H1 (cell line): ENCODE results near the gene UXT. TPM values are rescaled to one million over a fixed set of nuclear protein-coding genes. Genes with fewer than 3 reads are reported as not detected.
A peak's percentile ranks its signal among the peaks of the same experiment; 100 is the strongest.

Experiments
- CTCF ChIA-PET: fragments of 300-600 bp; sonication (Branson Sonifier 250); formaldehyde crosslinking; loops from one replicate; lab custom pipeline; 2021; ENCODE audit not compliant: partially characterized antibody; lab: Charles Lee
- POLR2A ChIA-PET: fragments of 300-600 bp; sonication (Branson Sonifier 250); formaldehyde crosslinking; loops from one replicate; lab custom pipeline; 2021; ENCODE audit warnings: inconsistent platforms; ENCODE audit not compliant: partially characterized antibody; lab: Charles Lee
- DNase-seq, 2 experiments: peaks; one replicate each; pipeline versions ENCODE4 v3.0.0 to v3.0.0-alpha.2; 2010 to 2022; ENCODE audit warnings: low spot score in 2 of 2, low read depth in 1 of 2, mixed read lengths in 1 of 2
- FAIRE-seq: peaks from 2 replicates; lab custom pipeline; 2011; peaks lifted over from hg19 to GRCh38; lab: Jason Lieb, UNC
- H2AFZ ChIP-seq: 2 replicates; pipeline ENCODE4 v1.8.1; 2012; ENCODE audit warnings: low read length, inconsistent platforms
- H2AK5ac ChIP-seq: 2 replicates; pipeline ENCODE4 v1.6.1; 2013; ENCODE audit warnings: low read depth, low read length
- H2BK120ac ChIP-seq: replicated peaks from 2 replicates; pipeline ENCODE3; 2013; ENCODE audit warnings: low read depth, low read length, inconsistent platforms
- H2BK12ac ChIP-seq: 2 replicates; pipeline ENCODE4 v1.6.1; 2013; ENCODE audit warnings: low read depth, low read length
- H2BK15ac ChIP-seq: 2 replicates; pipeline ENCODE4 v1.6.1; 2013; ENCODE audit warnings: low read length
- H2BK20ac ChIP-seq: 2 replicates; pipeline ENCODE4 v1.6.1; 2013; ENCODE audit warnings: low read length
- H2BK5ac ChIP-seq: 2 replicates; pipeline ENCODE4 v1.6.1; 2013; ENCODE audit warnings: low read depth, low read length
- H3K14ac ChIP-seq: 2 replicates; pipeline ENCODE4 v1.6.1; 2013; ENCODE audit warnings: inconsistent platforms; ENCODE audit not compliant: insufficient read length
- H3K18ac ChIP-seq: 2 replicates; pipeline ENCODE4 v1.6.1; 2013; ENCODE audit warnings: low read length; ENCODE audit errors: extremely low read depth
- H3K23ac ChIP-seq: 2 replicates; pipeline ENCODE4 v1.6.1; 2013; ENCODE audit warnings: inconsistent platforms; ENCODE audit not compliant: insufficient read length
- H3K23me2 ChIP-seq: 2 replicates; pipeline ENCODE4 v1.6.1; 2013; ENCODE audit warnings: low read depth, low read length
- H3K27ac ChIP-seq: 2 replicates; pipeline ENCODE4 v1.6.1; 2011; ENCODE audit warnings: low read depth, low read length, inconsistent platforms
- H3K27me3 ChIP-seq, 4 experiments: replicated peaks in 1 of 4; 1 replicate in 1 of 4; 2 replicates in 3 of 4; pipeline versions ENCODE4 v1.6.1 to v1.8.1; 2011 to 2013; ENCODE audit warnings: low read length in 3 of 4, mild to moderate bottlenecking in 3 of 4, inconsistent platforms in 2 of 4, mixed read lengths in 2 of 4, moderate library complexity in 1 of 4; ENCODE audit not compliant: control insufficient read depth in 3 of 4, insufficient read depth in 3 of 4; ENCODE audit errors: extremely low read depth in 1 of 4
- H3K36me3 ChIP-seq, 4 experiments: 2 replicates each; pipeline versions ENCODE4 v1.6.1 to v1.8.1; 2011 to 2013; ENCODE audit warnings: mild to moderate bottlenecking in 4 of 4, low read length in 3 of 4, moderate library complexity in 2 of 4, control low read depth in 1 of 4, inconsistent platforms in 1 of 4; ENCODE audit not compliant: insufficient read depth in 4 of 4, control insufficient read depth in 2 of 4
- H3K4ac ChIP-seq: replicated peaks from 2 replicates; pipeline ENCODE3; 2013; ENCODE audit warnings: low read length, low read depth, mixed read lengths, inconsistent platforms; ENCODE audit not compliant: insufficient read length
- H3K4me1 ChIP-seq, 4 experiments: replicated peaks in 1 of 4; 1 replicate in 1 of 4; 2 replicates in 3 of 4; pipeline versions ENCODE4 v1.6.1 to v1.8.1; 2011 to 2013; ENCODE audit warnings: low read length in 3 of 4, inconsistent platforms in 2 of 4, mixed read lengths in 1 of 4; ENCODE audit not compliant: insufficient read depth in 4 of 4, control insufficient read depth in 3 of 4
- H3K4me2 ChIP-seq, 2 experiments: 2 replicates each; pipeline versions ENCODE4 v1.6.1 to v1.8.1; 2011 to 2013; ENCODE audit warnings: low read depth in 2 of 2, low read length in 2 of 2, control low read depth in 1 of 2, inconsistent platforms in 1 of 2, mild to moderate bottlenecking in 1 of 2; ENCODE audit not compliant: insufficient read depth in 1 of 2
- H3K4me3 ChIP-seq, 4 experiments: fragments of 200-600, 300-600 bp in 1 of 4; sonication (generic), shearing (Covaris generic), sonication (Bioruptor Twin) in 1 of 4; 2 replicates each; pipeline versions ENCODE4 v1.5.1 to v1.8.1; 2011 to 2016; ENCODE audit warnings: low read length in 4 of 4, low read depth in 3 of 4, control low read depth in 2 of 4, inconsistent platforms in 2 of 4, mild to moderate bottlenecking in 2 of 4, mixed read lengths in 1 of 4, moderate library complexity in 1 of 4; ENCODE audit not compliant: insufficient read depth in 2 of 4; ENCODE audit errors: extremely low read depth in 1 of 4
- H3K56ac ChIP-seq: replicated peaks from 2 replicates; pipeline ENCODE3; 2013; ENCODE audit warnings: low read depth, mild to moderate bottlenecking, mixed read lengths, low read length, inconsistent platforms; ENCODE audit not compliant: insufficient read length
- H3K79me1 ChIP-seq: 2 replicates; pipeline ENCODE4 v1.6.1; 2013; ENCODE audit warnings: low read depth, low read length, control low read depth
- H3K79me2 ChIP-seq, 2 experiments: 2 replicates each; pipeline versions ENCODE4 v1.6.1 to v1.8.1; 2012 to 2013; ENCODE audit warnings: low read length in 2 of 2, mild to moderate bottlenecking in 2 of 2, inconsistent platforms in 1 of 2; ENCODE audit not compliant: insufficient read depth in 2 of 2, control insufficient read depth in 1 of 2
- H3K9ac ChIP-seq, 4 experiments: replicated peaks in 1 of 4; 1 replicate in 1 of 4; 2 replicates in 3 of 4; pipeline versions ENCODE4 v1.6.1 to v1.8.1; 2011 to 2013; ENCODE audit warnings: low read depth in 3 of 4, low read length in 3 of 4, control low read depth in 2 of 4, mild to moderate bottlenecking in 2 of 4, moderate library complexity in 2 of 4, inconsistent platforms in 1 of 4; ENCODE audit errors: extremely low read depth in 1 of 4
- H3K9me3 ChIP-seq, 2 experiments: 2 replicates each; pipeline versions ENCODE4 v1.6.1 to v1.8.1; 2012 to 2013; ENCODE audit warnings: mild to moderate bottlenecking in 2 of 2, moderate library complexity in 2 of 2, control low read depth in 1 of 2, inconsistent platforms in 1 of 2, low read depth in 1 of 2, low read length in 1 of 2, mixed read lengths in 1 of 2; ENCODE audit not compliant: insufficient read depth in 2 of 2
- H4K20me1 ChIP-seq, 2 experiments: replicated peaks in 1 of 2; 2 replicates each; pipeline versions ENCODE3 to v1.8.1; 2011 to 2013; ENCODE audit warnings: inconsistent platforms in 2 of 2, low read length in 2 of 2, mild to moderate bottlenecking in 1 of 2; ENCODE audit not compliant: insufficient read depth in 2 of 2, control insufficient read depth in 1 of 2
- H4K5ac ChIP-seq: 2 replicates; pipeline ENCODE4 v1.6.1; 2013; ENCODE audit warnings: low read length, low read depth, mixed read lengths, inconsistent platforms; ENCODE audit not compliant: insufficient read length
- H4K8ac ChIP-seq: 2 replicates; pipeline ENCODE4 v1.8.0; 2013; ENCODE audit warnings: mild to moderate bottlenecking, moderate library complexity, low read length, inconsistent platforms; ENCODE audit not compliant: insufficient read depth; ENCODE audit errors: extremely low read depth
- H4K91ac ChIP-seq: replicated peaks from 2 replicates; pipeline ENCODE3; 2013; ENCODE audit warnings: low read length, mixed read lengths, inconsistent platforms; ENCODE audit not compliant: insufficient read length
- CHD1 ChIP-seq: IDR thresholded peaks from 2 replicates; pipeline ENCODE4 v1.6.1; 2012; ENCODE audit warnings: low read depth, low read length, improper control_type of control experiment
- CHD2 ChIP-seq: IDR thresholded peaks from 2 replicates; pipeline ENCODE4 v1.6.1; 2012; ENCODE audit warnings: low read length, improper control_type of control experiment
- CREB1 ChIP-seq: IDR thresholded peaks from 2 replicates; pipeline ENCODE4 v1.6.1; 2012; ENCODE audit warnings: inconsistent platforms
- CTBP2 ChIP-seq: IDR thresholded peaks from 2 replicates; pipeline ENCODE4 v1.7.0; 2011; ENCODE audit warnings: borderline replicate concordance, mild to moderate bottlenecking, moderate library complexity, mixed read lengths, low read length; ENCODE audit not compliant: insufficient read depth, insufficient read length
- EP300 ChIP-seq, 2 experiments: IDR thresholded peaks; 1 replicate in 1 of 2; 2 replicates in 1 of 2; pipeline ENCODE4 v1.6.1; 2011 to 2012; ENCODE audit warnings: low read depth in 2 of 2, low read length in 2 of 2, mild to moderate bottlenecking in 2 of 2, borderline replicate concordance in 1 of 2, inconsistent platforms in 1 of 2, moderate library complexity in 1 of 2
- HDAC6 ChIP-seq: IDR thresholded peaks from one replicate; pipeline ENCODE4 v1.7.1; 2012; ENCODE audit warnings: low read depth, mild to moderate bottlenecking, inconsistent platforms, low read length, moderate library complexity
- POLR2AphosphoS5 ChIP-seq: IDR thresholded peaks from 2 replicates; pipeline ENCODE4 v1.6.1; 2011; ENCODE audit warnings: low read depth, low read length
- SRF ChIP-seq: IDR thresholded peaks from 2 replicates; pipeline ENCODE4 v1.6.1; 2011; ENCODE audit warnings: mild to moderate bottlenecking, low read depth, low read length, moderate library complexity
- TAF7 ChIP-seq: optimal IDR thresholded peaks from 2 replicates; pipeline ENCODE3; 2011; ENCODE audit warnings: low read depth, mild to moderate bottlenecking, inconsistent platforms, low read length, moderate library complexity, borderline replicate concordance
- TBP ChIP-seq: IDR thresholded peaks from 2 replicates; pipeline ENCODE4 v1.6.1; 2011; ENCODE audit warnings: low read depth, low read length, improper control_type of control experiment
- ZNF274 ChIP-seq: IDR thresholded peaks from 2 replicates; pipeline ENCODE4 v1.7.0; 2012; ENCODE audit warnings: low read length, borderline replicate concordance; ENCODE audit errors: extremely low read depth
- WGBS, 2 experiments: shearing (Covaris generic) in 1 of 2; methylation state at CpG; one replicate each; pipeline versions ENCODE4 v1.1.6 to v1.1.7; 2013 to 2015; ENCODE audit warnings: low lambda C conversion rate in 2 of 2, mixed read lengths in 2 of 2, inconsistent platforms in 1 of 2, low coverage in 1 of 2, missing lambda C conversion rate in 1 of 2; ENCODE audit not compliant: insufficient replicate concordance in 2 of 2, insufficient coverage in 1 of 2, insufficient read length in 1 of 2; ENCODE audit errors: extremely low coverage in 1 of 2, missing lambda C conversion rate in 1 of 2; 5-methylcytosine and 5-hydroxymethylcytosine counted together
- polyA plus RNA-seq, 7 experiments: library from polyadenylated mRNA; depleted of rRNA in 3 of 7; stranded (reverse) in 5 of 7; unstranded in 2 of 7; fragments of >200 nt in 5 of 7; fragments of 200-250 nt in 2 of 7; gene quantifications; 1 replicate in 5 of 7; 2 replicates in 1 of 7; 4 replicates in 1 of 7; pipeline versions ENCODE4 v1.2.1 to v1.2.3, GENCODE V29; 2011 to 2013; ENCODE audit warnings: missing spikeins in 2 of 7, mixed read lengths in 2 of 7
- total RNA-seq: library from RNA; stranded (reverse); fragmentation: NEBNext Ultra II Directional; extraction: Animal tissue kit (Norgen Biotek cat#: 25700); gene quantifications from 2 replicates; pipeline ENCODE4 v1.2.1, GENCODE V29; 2021

The UXT gene
- total and polyA plus RNA-seq, 2 of the 8 experiments (the other 6 are each of a cell fraction or from before 2014, with no cell fraction given), result 69.4 to 116 TPM

DNA sequence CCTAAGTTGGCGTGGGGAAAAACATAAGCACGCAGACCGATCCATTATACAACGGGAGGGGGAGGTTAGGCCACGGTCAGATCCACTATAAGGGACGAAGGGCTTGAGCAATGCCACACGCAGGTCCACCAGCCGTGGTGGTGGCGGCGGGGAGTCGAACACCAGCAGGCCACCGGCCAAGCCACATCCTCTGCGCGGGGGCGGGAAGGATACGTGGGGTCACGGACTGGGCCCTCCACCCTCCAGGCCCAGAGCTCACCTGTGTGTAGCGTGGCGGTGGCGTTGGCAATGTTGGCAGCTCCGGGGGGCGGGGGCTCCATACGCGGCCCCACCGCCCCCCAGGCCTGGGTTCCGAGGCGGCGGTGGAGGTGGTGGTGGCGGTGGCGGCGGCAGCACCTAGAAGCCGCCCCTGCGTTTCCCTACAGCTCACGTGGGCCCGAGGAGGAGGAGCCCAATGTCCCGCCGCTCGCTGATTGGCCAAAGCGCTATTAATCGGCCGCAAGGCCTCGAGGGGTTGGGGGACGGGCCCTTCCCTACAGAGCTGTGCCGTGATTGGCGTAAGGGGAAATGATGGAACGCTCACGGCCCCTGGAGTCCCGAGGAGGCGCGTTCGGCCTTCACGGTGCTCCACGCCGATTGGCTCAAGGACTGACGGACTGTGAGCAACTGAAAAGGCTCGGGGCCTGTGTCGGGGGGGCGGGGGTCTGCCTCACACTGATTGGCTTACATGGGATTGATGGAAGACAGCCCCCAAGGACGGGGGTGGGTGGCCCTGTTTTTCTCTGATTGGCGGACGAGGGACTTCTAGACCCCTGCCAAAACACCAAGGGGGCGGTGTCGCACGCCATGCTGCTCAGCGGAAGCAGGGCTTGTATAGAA, 8.6 kb downstream of the UXT start, which contains the start of gene ELK1:
TSS of gene ELK1 (minus strand) at position 400 of the 879 bp plus-strand sequence. CDS start 9,122 bp downstream, outside the sequence.
- CTCF ChIA-PET, result interaction anchor here (1.3 kb wide), 1 partner anchor 8 kb away, joined by 4 read pairs; no protein-coding TSS in a partner anchor
- TF ChIP-seq POLR2AphosphoS5, result no peak; the same call in 1 of the 2 replicates
- TF ChIP-seq CHD2, result no peak
- no peak for TF ChIP-seq SRF
- no peak for TF ChIP-seq CHD1
- no peak for TF ChIP-seq HDAC6
- TF ChIP-seq CTBP2, result no peak
- TF ChIP-seq TBP, result peak; percentile 19; the same call in 1 of the 2 replicates
- no peak for TF ChIP-seq ZNF274
- peak; percentile 43 for TF ChIP-seq CREB1
- no peak for TF ChIP-seq EP300 (IDR thresholded peaks at IDR 0.05; ENCODE audit: borderline replicate concordance in 1 of 2, low read depth in 2 of 2, low read length in 2 of 2)
- TF ChIP-seq TAF7, result no peak

More for the DNA sequence above, 8.6 kb downstream of the UXT start, which contains the start of gene ELK1:
- FAIRE-seq (peak; percentile 99), DNase-seq (peak; percentile 80 to 94)
- peak within 1 kb of the TSS; percentile 82 to 92 for H3K4me2 ChIP-seq
- peak within 1 kb of the TSS; percentile 31 for H4K5ac ChIP-seq
- H2AK5ac ChIP-seq, result no peak within 1 kb of the TSS
- H2BK5ac ChIP-seq, result peak within 1 kb of the TSS; percentile 78
- H3K4me1 ChIP-seq, result peaks cover 0 to 6% (median 1%) of the 10 kb centered on the region in 4 experiments; a peak in 3 of 7 replicates
- peak within 1 kb of the TSS; percentile 76; the same call in 1 of the 2 replicates for H2AFZ ChIP-seq
- H3K27ac ChIP-seq, result peak within 1 kb of the TSS; percentile 73
- peaks cover 0 to 5% (median 1%) of the 10 kb centered on the region in 4 experiments; a peak in 2 of 8 replicates for H3K36me3 ChIP-seq
- H2BK12ac ChIP-seq, result no peak within 1 kb of the TSS
- peaks cover 0 to 3% of the 10 kb centered on the region in 2 experiments for H4K20me1 ChIP-seq
- H3K23me2 ChIP-seq, result no peaks in the 10 kb centered on the region; the same call in 1 of the 2 replicates
- no peak within 1 kb of the TSS; the same call in none of the 2 replicates for H3K18ac ChIP-seq
- POLR2A ChIA-PET, result interaction anchor here (0.6 to 1.0 kb wide), 2 partner anchors 19 to 20 kb away, joined by 3 read pairs; no protein-coding TSS in a partner anchor
- no peaks in the 10 kb centered on the region; the same call in 1 of the 2 replicates for H3K79me1 ChIP-seq
- no peak within 1 kb of the TSS for H3K56ac ChIP-seq
- H2BK20ac ChIP-seq, result no peak within 1 kb of the TSS
- H3K79me2 ChIP-seq, result peaks cover 4 to 18% of the 10 kb centered on the region in 2 experiments; a peak in 3 of 4 replicates
- H3K4ac ChIP-seq, result no peak within 1 kb of the TSS
- peak within 1 kb of the TSS; percentile 74 to 88 (median 80) for H3K9ac ChIP-seq
- H3K27me3 ChIP-seq, result no peaks in the 10 kb centered on the region
- H3K9me3 ChIP-seq, result no peaks in the 10 kb centered on the region
- no peak within 1 kb of the TSS for H2BK120ac ChIP-seq
- no peak within 1 kb of the TSS for H2BK15ac ChIP-seq
- no peak within 1 kb of the TSS for H3K14ac ChIP-seq
- peak within 1 kb of the TSS; percentile 66 to 92 (median 76) for H3K4me3 ChIP-seq
- no peak within 1 kb of the TSS for H4K91ac ChIP-seq
- H3K23ac ChIP-seq, result no peak within 1 kb of the TSS
- WGBS, 2 experiments, result 0% methylated on average over 8 of the region's 65 CpGs; no CpG with 5 or more reads in 1 of the 2 experiments
- peak within 1 kb of the TSS; percentile 45 for H4K8ac ChIP-seq
